GM20431 (cell line): ENCODE data around the gene TLX2.
"Not testable (repeated sequence)": the region's sequence is repeated elsewhere in the genome, so short reads cannot be mapped to it uniquely, and the experiment has no call there.

ENCODE experiments used
- in situ Hi-C: fragments of 300-500 bp; cut with MseI, MboI; formaldehyde crosslinking; loops from one replicate; pipeline ENCODE4 v1.15.0; 2020; ENCODE audit warnings: low sequenced_read_pairs; ENCODE audit not compliant: unreplicated experiment

TLX2 gene

DNA sequence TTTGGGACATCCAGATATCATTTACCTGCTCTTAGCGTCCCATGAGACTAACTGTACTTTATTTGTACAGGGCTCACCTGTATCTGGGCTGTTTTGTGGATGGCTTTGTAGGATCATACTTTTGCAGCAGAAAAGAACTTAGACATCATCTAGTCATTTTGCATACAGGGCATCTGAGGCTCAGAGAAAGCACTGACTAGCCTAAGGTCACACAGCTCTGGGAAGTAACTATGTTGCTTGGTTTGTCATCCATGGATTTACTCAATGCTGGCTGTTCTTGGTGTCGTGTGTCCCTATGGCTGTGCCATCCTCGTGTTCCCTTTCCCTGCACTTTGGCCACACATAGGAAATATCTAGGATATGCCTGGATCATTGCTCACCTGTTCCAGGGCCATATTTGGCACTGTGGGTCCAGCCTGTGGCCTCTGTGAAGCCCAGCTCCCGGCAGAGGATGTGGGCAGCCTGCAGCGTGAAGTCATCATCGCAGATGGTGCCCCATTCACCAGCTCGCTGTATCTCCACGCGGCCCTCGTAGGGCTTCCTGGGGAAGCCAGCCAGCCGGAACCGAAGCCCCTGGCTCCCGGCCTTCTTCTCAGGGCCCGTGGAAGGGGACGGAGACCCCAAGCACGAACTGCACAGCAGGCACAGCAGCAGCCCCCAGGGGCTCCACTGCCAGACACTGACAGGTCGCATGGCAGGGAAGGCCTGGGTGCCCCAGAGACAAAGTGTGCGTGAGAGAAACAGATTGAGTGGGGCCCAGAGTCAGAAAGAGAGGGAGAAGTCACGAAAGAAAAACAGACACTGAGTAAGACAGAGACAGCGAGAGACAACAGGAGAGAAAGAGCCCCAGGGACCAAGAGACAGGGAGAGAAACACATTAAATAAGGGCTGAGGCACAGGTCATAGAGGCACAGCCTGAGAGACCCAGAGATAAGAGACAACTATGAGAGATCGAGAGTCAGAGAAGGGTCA, 38.0 kb downstream of the TLX2 start:
- in situ Hi-C loops, result no loop called here

DNA sequence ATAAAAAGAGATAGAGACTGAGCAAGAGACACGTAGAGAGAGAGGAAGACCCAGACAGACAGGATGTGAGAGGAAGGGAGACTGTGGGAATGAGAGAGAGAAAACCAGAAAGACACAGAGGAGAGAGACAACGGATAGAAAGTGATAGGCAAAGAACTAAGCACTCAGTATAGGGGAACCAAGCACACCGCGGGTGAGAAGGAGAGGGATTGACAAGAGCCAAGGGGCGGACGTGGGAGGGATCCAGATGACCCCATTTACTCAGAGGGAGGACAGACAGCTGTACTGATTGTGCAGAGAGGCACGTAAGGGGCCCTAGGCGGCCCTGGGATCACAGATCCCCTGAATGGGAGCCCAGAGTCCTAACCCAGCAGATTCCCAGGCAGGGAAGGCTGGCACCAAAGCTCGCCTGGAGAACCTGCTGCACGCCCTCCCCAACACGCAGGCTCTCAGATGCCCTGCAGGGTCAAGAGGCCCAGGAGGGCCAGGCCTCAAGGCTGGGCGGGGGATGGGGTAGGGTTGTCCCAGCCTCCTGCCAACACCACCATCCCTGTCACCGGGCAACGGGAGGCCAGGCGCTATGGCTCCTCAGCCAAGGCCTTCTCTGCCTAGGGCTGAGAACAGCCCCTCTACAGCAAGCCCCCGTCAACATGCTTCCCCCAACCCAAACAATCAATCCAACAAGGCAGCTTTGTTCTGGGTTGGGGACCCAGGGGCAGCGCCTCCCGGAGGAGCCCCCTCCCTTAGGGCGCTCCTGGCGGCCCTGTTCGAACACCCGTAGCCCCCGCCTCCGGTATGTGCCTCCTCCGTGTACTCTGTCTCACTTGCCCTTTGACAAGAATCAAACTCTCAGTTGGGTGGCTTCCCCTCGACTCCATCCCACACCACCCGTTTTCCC, 38.9 kb downstream of the TLX2 start:
- in situ Hi-C loops, result no loop called here

DNA sequence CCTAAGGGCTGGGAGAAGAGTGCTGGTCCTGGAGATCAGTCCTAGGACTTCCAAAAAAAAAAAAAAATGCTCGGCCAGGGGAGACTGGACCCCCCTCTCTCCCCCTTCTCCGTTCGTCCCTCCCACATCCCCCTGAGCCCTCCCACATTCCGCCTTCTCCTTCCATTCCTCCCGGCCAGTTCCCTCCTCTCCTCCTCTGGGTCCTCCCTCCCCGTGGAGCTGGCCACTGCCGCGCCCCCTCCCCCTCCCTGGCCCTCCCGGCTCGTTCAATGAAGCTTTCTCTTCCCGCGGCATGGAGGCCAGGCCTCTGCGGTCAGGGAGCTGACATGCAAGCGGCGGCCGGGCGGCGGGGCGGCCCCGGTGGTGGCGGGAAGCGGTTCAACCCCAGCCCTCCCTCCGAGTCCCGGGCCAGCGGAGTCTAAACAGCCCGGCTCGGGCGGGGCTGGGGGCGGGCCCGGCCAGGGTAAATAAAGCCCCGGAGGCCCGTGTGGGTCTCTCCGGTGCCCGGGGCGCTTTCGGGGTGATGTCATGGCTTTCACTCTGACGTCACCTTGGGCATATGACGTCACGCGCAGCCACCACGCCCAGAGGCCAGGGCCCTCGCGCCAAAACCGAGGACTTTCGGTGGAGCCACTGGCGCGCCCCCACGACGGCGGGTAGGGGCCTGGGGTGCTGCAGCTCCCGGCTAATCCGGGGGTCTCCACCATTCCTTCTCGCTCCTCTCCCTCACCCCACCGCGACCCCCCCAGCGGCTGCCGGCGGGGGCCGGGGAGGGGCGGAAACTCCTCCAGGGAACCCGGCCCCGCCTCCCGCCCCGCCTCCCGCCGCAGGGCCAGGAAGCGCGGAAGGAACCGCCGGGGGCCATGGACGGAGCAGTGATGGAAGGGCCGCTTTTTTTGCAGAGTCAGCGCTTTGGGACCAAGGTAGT, 39.9 kb downstream of the TLX2 start, which contains the start of the genes DOK1 and LOXL3:
DOK1 (plus strand) TSS at position 829 of the 928 bp plus-strand sequence; CDS start at position 864, 35 bp downstream.
LOXL3 (minus strand) TSS at position 51 of the 928 bp plus-strand sequence. CDS start 1,308 bp downstream, outside the sequence.
- in situ Hi-C loops, result no loop called here

DNA sequence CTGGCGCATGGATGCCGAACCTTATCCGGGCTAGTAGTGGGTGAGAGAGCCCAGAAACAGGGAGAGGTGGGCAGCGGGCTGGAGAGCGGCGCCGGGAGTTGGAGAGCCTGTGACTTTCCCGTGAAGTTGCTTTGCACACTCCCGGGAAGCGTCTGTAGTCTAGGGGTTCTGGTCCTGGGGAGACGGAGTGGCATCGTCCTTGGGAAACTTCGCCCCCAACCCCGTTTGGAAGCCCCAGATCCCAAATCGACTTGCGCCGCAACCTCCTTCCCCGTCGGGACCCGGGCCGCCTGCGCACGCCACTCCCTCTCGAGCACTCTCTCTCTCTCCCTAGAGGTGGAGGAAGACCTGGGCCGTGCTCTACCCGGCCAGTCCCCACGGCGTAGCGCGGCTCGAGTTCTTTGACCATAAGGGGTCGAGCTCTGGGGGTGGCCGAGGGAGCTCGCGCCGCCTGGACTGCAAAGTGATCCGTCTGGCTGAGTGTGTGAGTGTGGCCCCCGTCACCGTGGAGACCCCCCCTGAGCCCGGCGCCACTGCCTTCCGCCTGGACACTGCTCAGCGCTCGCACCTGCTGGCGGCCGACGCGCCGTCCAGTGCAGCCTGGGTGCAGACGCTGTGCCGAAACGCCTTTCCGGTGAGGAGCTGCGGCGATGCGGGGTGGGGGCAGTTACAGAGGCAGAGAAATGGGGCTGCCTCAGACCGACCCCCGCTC, 40.7 kb downstream of the TLX2 start:
- in situ Hi-C loops, result no loop called here

DNA sequence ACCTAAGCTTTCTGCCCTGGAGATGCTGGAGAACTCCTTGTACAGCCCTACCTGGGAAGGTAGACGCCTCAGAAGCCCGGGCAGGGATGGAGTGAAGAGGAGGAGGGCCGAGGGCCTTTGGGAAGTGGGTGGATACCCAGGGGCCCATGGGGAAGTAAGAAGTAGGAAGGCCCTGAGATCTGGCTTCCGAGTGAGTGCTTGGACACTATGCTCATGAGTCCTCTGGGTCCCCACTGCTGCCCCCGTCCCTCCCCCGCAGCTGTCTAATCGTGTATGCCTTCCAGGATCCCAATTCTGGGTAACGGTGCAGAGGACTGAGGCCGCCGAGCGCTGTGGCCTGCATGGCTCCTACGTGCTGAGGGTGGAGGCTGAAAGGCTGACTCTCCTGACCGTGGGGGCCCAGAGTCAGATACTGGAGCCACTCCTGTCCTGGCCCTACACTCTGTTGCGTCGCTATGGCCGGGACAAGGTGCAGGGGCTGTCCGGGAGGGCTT, 41.4 kb downstream of the TLX2 start:
- in situ Hi-C loops, result no loop called here

DNA sequence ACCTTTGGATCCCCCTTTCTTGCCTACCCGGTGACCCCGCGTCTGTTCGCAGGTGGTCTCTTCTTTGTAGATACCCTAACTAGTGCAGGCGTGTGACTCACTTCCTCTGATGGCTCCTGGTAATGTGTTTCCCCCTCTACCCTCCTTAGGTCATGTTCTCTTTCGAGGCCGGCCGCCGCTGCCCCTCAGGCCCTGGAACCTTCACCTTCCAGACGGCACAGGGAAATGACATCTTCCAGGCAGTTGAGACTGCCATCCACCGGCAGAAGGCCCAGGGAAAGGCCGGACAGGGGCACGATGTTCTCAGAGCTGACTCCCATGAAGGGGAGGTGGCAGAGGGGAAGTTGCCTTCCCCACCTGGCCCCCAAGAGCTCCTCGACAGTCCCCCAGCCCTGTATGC, 41.9 kb downstream of the TLX2 start:
- in situ Hi-C loops, result no loop called here

DNA sequence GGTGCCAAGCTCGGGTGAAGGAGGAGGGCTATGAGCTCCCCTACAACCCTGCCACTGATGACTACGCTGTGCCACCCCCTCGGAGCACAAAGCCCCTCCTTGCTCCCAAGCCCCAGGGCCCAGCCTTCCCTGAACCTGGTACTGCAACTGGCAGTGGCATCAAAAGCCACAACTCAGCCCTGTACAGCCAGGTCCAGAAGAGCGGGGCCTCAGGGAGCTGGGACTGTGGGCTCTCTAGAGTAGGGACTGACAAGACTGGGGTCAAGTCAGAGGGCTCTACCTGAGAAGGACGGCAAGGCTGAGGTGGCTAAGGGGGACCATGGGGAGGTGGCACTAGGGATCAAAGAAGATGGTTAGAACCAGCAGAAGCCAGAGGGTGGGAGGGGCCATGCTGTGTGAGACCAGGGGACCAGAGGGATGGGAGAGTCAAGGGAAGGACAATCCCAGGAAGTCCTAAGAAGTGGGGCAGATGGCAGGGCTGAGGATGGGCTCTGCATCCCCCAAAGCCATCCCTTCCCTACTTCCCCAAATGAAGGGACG, 42.7 kb downstream of the TLX2 start:
- in situ Hi-C loops, result no loop called here

DNA sequence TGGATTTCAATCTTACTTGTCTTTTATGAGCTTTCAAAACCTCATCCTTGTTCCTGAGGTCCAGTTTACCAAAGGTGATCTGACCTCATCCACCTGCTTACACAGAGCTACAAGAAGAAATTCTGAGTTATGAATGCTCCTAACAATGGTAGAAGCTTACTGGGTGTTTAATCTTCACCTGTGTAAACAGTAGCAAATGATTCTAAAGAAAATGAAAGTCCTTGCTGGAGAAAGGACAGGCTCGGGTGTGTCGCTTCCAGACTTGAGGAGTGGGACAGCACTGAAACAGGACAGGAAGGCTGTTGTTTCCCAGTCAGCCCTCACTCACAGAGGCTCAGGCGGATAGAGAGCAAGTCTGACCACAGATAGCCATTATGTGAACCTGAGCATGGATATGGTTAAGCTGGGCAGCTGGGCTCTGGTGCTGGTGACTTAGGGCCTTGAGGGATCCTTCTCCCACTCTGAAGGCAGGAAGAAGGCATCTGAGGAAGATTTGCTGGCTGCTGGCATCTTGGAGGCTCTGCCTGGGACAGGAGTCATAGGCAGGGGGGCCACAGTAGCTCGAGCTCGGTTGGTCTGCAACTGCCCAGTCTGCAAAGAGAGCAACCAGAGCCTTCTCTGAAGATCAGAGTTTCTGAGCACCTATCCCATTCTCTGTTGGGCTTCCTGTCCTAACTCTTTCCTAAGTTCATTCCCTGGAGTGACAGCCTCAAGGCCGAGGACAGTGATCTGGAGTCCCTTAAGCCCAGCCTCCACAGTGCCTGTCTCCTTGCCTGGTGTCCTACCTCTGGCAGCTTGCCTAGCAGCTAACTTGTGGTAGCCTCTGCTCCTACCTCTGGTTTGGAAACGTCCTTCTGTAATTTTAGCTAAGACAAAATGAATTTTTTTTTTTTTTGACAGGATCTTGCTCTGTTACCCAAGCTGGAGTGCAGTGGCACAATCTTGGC, 44.3 kb downstream of the TLX2 start:
- in situ Hi-C loops, result no loop called here

DNA sequence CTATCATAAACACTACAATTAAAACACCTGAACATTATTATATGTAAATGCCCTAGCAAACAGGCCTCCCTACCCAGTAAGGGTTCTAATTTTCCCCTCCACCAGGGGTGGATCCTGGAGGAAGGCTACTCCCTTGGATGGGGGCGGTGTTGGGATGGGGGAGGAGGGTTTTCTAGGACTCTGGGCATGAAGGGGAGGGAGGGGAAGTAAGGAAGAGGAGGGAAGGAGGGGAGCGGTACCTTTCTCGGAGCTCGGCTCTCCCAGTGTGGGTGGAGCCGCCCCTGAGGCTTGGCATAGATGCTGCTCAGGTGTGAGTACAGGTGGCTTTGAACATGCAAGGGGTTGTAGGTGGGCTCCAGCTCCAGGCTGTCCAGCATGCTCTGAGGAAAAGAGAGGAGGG, 45.7 kb downstream of the TLX2 start:
- in situ Hi-C loops, result no loop called here

DNA sequence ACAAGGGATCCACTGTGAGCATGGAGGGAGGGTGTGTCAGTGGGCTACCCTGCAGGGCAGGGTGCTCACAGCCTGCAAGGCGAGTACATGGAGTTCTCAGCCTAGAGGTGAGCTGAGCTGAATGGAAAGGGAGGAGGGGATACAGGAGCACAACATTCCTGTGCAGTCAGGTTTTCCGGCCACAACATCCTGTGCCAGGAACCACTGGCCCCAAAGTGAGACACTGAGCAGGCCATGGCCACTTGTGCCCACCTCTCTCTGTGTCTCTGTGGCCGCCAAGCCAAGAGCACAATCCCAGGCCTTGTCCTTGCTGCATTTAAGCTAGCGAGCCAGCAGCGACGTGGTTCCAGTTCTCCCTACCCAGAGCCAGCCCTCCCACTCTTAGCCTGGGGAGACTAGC, 46.3 kb downstream of the TLX2 start:
- in situ Hi-C loops, result no loop called here

DNA sequence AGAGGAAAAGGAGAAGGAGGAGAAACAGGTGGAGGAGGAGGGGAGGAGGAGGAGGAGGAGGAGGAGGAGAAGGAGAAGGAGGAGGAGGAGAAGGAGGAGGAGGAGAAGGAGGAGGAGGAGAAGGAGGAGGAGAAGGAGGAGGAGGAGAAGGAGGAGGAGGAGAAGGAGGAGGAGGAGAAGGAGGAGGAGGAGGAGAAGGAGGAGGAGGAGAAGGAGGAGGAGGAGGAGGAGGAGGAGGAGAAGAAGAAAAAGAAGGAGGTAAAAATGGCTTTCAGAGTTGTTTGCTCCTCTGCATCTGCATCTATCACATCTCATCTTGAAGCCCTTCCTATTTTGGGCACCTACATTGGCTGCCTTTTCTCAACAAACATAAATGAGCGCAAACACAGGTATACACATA, 46.8 kb downstream of the TLX2 start:
- in situ Hi-C loops, result not testable (repeated sequence)

DNA sequence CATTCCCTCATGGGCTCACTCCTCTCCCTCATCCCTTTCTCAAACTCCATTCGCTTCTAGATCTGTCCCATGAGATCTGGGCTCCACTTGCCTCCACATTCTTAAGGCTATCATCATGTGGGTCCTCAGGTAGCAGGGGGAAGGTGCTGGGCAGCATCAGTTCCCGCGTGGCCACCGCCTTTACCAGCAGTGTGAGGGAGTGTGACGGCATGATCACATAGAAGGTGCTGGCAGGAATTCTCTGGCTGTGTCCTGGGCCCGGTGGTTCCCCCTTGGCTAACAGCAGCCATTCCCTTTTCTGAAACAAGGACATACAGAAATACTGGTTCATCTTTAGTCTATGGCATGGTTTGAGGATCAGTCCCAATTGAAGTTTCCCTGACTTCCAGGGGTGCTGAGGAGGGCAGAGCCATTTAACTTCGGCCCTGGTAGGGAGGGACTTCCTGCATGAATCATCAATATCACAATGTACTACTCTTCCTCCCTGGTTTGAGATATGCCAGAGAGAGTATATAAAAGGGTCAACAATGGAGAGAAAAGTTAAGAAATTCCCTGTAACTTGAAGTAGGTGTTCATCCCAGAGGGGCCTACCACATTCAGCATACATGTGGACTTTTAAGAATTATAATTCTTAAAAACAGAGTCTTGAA, 48.0 kb downstream of the TLX2 start:
- in situ Hi-C loops, result no loop called here

DNA sequence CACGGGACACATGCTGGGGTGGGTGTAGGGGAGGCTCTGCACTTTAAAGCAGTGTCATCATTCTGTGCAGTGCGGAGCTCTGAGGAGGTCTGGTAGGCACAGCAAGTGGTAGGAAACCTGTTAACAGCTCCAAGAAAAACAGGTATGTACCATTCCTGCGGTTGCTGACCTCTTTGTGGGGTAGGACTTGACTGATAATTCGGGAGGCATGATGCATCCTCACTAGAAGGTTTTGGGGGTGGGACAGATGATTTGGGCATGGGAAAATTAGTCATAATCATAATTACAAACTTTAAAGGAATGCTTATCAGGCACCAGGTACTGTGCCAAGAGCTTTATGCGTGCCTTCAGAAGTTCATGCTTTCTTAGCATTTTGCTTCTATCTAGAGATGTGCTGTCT, 50.0 kb downstream of the TLX2 start:
- in situ Hi-C loops, result no loop called here

DNA sequence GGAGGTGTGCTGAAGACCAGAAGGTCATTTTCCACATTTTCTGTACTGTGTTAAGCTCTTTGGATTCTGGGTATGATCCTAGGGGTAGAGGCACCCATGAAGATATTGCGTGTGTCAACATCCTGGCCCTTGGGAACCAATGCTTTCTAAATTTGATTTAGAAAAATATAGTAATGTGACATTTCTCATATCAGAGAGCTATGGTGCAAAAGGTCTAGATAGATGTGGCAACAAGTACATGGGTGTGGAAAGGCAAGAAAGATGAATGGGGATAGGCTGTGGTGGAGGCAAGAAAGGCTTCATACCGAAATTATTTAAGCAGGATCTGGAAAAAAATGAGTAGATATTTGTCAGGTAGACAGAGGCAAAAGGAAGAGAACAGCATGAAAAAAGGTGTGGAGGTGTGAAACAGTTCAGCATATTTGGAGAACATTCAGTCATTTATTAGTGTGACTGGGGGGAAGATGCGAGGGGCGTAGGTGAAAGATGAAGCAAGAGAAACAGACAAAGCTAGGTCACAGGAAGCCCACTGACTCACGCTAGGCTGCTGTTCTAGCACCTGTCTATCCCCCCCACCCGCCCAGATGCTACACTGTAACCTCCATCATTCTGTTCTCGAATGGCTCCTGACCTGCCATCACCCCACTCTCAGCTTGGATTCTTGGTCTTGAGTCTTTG, 52.0 kb downstream of the TLX2 start:
- in situ Hi-C loops, result no loop called here

DNA sequence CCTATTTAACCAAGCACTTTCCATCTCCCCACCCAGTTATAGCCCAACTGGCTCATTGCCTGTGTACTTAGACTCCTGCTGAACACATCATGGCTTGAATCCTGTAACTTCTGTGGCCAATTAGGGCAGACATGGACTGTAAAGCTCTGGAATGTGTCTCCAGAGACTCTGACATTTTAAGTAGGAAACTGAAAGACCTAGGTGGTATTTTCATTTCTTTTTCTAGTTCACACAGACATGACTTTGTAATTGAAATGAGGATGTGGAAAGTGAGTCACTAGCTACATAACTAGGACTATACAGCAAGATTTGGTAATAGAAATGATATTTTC, 52.5 kb downstream of the TLX2 start:
- in situ Hi-C loops, result no loop called here
